Subcutaneous adipose tissue (tissue), 4 donors: ENCODE measurements around the gene PRR20G. TPM values are rescaled to one million over a fixed set of nuclear protein-coding genes. Genes with fewer than 3 reads are reported as not detected.

Source experiments
- total RNA-seq, 4 donors: library from RNA; depleted of rRNA; stranded (reverse); fragments of >200 nt; gene quantifications; one replicate each; pipeline ENCODE4 v1.1.0, GENCODE V29; 2016
- TF ChIP-seq, protein P1 (sequence below): fragments of 450-650 bp; IDR thresholded peaks from one replicate; pipeline ENCODE4 v1.5.1; 2016; ENCODE audit warnings: low read depth, mild to moderate bottlenecking, control low read depth, antibody characterized with exemption, moderate library complexity

PRR20G gene
- total RNA-seq, 4 donors from 2014 or later = not detected

DNA sequence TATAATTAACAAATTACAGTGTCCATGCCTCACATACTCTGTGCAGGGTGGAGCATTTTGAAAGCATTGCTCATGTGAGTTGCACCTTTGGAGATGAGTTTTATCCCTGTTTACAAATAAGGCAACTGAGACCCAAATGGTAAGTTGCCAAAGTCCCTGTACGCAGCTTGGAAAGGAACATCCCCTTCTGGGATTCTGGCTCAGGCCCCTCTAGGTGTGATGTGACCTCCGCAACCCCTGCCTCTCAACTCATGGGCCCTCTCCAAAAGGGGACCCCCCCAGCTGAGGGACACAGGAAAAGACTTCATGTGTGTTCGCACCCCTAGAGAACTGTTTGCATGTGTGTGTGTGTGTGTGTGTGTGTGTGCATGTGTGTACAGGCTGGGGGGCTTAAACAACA is 25.3 kb downstream of the PRR20G start:
- TF ChIP-seq, protein P1, sequence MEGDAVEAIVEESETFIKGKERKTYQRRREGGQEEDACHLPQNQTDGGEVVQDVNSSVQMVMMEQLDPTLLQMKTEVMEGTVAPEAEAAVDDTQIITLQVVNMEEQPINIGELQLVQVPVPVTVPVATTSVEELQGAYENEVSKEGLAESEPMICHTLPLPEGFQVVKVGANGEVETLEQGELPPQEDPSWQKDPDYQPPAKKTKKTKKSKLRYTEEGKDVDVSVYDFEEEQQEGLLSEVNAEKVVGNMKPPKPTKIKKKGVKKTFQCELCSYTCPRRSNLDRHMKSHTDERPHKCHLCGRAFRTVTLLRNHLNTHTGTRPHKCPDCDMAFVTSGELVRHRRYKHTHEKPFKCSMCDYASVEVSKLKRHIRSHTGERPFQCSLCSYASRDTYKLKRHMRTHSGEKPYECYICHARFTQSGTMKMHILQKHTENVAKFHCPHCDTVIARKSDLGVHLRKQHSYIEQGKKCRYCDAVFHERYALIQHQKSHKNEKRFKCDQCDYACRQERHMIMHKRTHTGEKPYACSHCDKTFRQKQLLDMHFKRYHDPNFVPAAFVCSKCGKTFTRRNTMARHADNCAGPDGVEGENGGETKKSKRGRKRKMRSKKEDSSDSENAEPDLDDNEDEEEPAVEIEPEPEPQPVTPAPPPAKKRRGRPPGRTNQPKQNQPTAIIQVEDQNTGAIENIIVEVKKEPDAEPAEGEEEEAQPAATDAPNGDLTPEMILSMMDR = no peak

DNA sequence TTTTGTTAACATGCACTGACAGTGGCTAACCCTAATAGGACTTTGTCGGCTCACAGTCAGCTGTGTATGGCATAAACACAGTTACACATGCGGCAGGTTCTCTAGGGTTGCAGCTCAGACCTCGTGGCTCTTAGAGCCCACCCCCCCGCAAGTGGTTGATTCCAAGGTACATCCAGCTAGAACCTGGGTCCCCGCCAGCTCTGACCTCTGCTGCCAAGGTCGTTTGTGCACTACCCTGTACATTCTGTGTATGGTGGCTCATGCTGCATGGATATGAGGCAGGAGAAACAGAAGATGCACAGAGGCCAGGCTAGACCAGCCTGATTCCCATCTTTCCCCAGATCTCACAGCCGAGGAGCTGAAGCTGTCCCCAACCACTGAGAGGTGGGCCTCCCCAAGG is 25.9 kb downstream of the PRR20G start:
- TF ChIP-seq, protein P1 = no peak

DNA sequence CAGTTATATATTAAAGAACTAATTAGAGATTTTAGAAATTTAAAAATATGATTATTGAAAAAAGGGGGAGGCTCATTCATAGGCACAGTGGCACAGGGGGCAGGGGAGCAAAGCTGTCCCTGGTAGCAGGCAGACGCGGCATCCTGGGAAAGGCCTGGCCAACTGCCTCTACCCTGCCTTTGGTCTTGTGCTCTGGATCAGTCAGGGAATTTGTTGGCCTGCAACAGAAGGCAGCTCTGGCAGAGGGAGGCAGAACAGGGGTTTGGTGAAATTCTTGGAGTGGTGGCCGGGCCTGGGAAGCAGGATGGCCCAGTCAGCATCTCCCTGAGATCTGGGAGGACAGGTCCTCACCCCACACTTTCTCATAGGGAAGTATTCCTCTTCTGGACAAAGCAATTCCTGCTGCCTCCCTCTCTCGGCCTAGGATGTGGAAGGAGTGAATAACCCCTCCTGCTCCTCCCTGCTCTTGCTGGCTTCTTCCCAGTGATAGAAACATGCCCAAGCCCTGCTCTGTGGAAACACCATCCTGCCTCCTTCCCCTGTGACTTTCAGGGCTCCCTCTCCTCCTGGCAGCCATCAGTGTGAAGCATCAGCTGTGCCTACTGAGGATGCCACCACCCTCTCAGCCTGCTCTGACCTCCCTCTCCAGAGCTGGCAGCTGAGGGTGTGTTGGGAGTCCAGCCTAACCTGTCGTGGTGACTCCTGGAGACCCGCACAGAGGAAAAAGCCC is 26.9 kb downstream of the PRR20G start:
- TF ChIP-seq, protein P1 = no peak

DNA sequence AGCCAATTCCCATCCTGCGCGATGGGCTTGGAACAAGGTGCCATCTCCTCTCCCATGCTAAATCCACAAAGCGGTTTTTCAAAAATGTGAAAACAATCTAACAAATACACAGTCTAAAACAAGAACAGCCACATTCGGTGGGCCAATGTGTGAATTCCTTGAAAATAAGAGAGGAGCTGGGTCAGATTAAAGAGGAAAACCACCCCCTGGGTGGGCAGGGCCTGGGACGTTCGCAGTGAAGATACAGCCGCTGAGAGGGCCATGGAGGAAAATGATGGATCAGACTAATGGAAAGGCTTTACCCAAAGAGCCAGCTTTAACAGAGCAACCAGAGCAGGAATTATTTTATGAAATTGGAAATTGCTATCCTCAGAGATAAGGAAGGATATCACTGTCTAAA is 27.4 kb downstream of the PRR20G start:
- TF ChIP-seq, protein P1 = no peak

DNA sequence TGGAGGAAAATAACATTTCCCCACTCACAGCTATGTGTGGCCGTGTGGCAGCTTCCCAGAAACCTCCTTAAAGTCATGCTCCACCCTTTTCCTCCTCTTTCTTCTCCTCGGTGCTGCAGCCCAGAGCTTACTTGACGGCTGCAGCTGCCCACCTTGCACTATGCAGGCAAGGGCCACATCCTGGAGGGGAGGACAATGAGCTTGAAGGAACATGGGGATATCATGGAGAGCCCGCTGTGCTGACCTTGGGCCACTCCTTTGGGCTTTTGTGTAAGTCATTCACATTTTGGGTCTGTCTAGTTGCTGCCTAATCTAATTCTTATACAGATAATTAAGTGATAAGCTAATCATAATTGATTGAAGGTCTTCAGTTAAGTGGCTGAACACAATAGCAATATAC is 28.0 kb downstream of the PRR20G start:
- TF ChIP-seq, protein P1 = no peak

DNA sequence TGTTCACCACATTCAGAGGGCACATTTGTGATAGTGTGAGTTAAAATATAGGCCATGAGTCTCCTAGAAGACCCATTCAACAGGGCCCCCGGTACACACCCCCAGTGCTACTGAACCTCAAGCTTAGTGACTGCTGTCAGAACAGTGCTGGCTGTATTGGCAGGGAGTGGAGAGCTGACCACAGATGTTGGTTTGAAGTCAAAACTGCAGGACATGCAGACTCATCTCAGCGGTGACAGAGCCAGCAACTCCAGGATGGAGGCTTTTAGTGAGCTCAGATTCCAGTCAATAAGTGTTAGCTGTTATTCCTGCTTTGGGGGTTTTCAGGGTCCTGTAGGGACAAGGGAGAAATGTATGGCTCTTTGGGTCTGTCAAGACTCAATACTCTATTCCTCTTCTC is 29.1 kb downstream of the PRR20G start:
- TF ChIP-seq, protein P1 = no peak

DNA sequence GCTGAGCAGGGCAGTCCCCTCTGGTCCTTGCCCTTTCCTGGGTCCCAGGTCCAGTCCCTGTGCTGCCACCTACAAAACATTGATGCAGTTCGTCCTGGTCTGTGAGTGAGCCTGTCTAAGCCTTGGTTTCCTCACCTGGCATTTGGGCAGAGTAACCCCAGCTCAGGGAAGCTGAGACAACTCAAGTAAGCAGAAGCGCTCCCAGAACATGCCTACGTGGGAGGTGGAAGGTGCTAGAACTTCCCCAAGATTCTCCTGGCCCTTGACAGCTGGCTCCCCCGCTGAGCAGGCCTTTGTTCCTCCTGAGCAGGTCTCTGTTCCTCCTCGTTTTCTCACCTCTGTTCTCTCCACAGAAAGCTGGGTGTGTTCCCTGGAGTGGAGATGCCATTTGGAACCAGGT is 30.5 kb downstream of the PRR20G start:
- TF ChIP-seq, protein P1 = no peak
